OCI-LY1 (cell line): Measurements from ENCODE around the gene GRM7.

Experiments
- H2AFZ ChIP-seq: fragments of 200-600 bp; sonication (generic), shearing (Covaris generic); 2 replicates; pipeline ENCODE4 v1.6.0; 2014; ENCODE audit warnings: antibody characterized with exemption, mild to moderate bottlenecking, low read length
- H3F3A ChIP-seq: fragments of 200-600 bp; sonication (generic), shearing (Covaris generic); 2 replicates; pipeline ENCODE4 v1.6.0; 2014; ENCODE audit warnings: mild to moderate bottlenecking, antibody characterized with exemption, low read length, moderate library complexity; ENCODE audit not compliant: insufficient read depth
- H3K27ac ChIP-seq: fragments of 200-600 bp; sonication (generic); 2 replicates; pipeline ENCODE4 v1.5.1; 2014; ENCODE audit warnings: low read length, mixed run types, mild to moderate bottlenecking, low read depth; ENCODE audit not compliant: poor library complexity, severe bottlenecking
- H3K27me3 ChIP-seq: fragments of 200-600 bp; sonication (generic); 2 replicates; pipeline ENCODE4 v1.6.0; 2014; ENCODE audit warnings: antibody characterized with exemption, mild to moderate bottlenecking, low read length, moderate library complexity; ENCODE audit not compliant: insufficient read depth
- H3K36me3 ChIP-seq: fragments of 200-600 bp; sonication (generic); 2 replicates; pipeline ENCODE4 v1.6.1; 2014; ENCODE audit warnings: mild to moderate bottlenecking, antibody characterized with exemption, low read length, moderate library complexity, mixed read lengths; ENCODE audit not compliant: insufficient read depth
- H3K4me1 ChIP-seq: fragments of 200-600 bp; sonication (generic); 2 replicates; pipeline ENCODE4 v1.5.1; 2014; ENCODE audit warnings: mild to moderate bottlenecking, low read length, moderate library complexity; ENCODE audit not compliant: insufficient read depth, severe bottlenecking
- H3K4me2 ChIP-seq: fragments of 200-600 bp; sonication (generic), shearing (Covaris generic); 2 replicates; pipeline ENCODE4 v1.6.1; 2014; ENCODE audit warnings: low read length
- H3K4me3 ChIP-seq: fragments of 200-600 bp; sonication (generic); 2 replicates; pipeline ENCODE4 v1.5.1; 2014; ENCODE audit warnings: low read length, low read depth, mild to moderate bottlenecking, mixed read lengths; ENCODE audit not compliant: poor library complexity, severe bottlenecking
- H3K79me2 ChIP-seq: fragments of 200-600 bp; shearing (Covaris generic); 2 replicates; pipeline ENCODE4 v1.6.1; 2016; ENCODE audit warnings: mixed run types, low read length, mixed read lengths; ENCODE audit not compliant: insufficient read depth
- H3K9ac ChIP-seq: fragments of 200-600 bp; sonication (generic), shearing (Covaris generic); 2 replicates; pipeline ENCODE4 v1.6.1; 2014; ENCODE audit warnings: mild to moderate bottlenecking, low read length, mixed read lengths
- H3K9me2 ChIP-seq: fragments of 200-600 bp; sonication (generic), shearing (Covaris generic); 2 replicates; pipeline ENCODE4 v1.6.1; 2014; ENCODE audit warnings: low read depth, mild to moderate bottlenecking, low read length, mixed read lengths
- H3K9me3 ChIP-seq: fragments of 200-600 bp; shearing (Covaris generic); 2 replicates; pipeline ENCODE4 v1.6.1; 2014; ENCODE audit warnings: low read length, mixed read lengths
- H4K20me1 ChIP-seq: fragments of 200-600 bp; sonication (generic), shearing (Covaris generic); 2 replicates; pipeline ENCODE4 v1.6.0; 2016; ENCODE audit warnings: mild to moderate bottlenecking, low read length; ENCODE audit not compliant: insufficient read depth
- EZH2 ChIP-seq: fragments of 200-600 bp; sonication (generic), shearing (Covaris generic); IDR thresholded peaks from 2 replicates; pipeline ENCODE4 v1.8.0; 2017; ENCODE audit warnings: borderline replicate concordance, mixed run types, mild to moderate bottlenecking, antibody characterized with exemption, low read length, moderate library complexity, mixed read lengths
- TF ChIP-seq, protein P1 (sequence below): fragments of 200-600 bp; sonication (generic), shearing (Covaris generic); IDR thresholded peaks from 2 replicates; pipeline ENCODE4 v1.5.1; 2017; ENCODE audit warnings: mild to moderate bottlenecking, antibody characterized with exemption, low read length, moderate library complexity, mixed read lengths

GRM7 gene

DNA sequence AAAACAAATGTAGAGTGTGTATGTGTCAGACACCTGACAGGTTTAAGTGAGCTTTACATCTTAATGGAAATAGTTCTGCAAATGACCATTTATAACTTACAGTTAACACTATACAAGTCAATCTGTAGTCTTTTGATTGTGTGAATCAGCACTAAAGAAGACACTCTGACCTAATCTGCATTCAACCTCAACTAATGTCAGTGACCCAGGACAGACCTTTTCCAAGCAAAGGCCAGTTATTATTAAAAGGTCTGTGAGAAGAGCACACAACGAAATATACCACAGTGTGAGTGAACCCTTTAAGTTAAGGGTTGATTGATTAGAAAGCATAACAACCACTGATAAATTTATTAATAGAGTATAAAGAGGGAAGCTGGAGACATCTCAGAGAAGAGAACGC, 878.8 kb downstream of the GRM7 start:
- H3K36me3 ChIP-seq: no peaks in the 10 kb centered on the region
- TF ChIP-seq EZH2: no peak
- TF ChIP-seq, protein P1, sequence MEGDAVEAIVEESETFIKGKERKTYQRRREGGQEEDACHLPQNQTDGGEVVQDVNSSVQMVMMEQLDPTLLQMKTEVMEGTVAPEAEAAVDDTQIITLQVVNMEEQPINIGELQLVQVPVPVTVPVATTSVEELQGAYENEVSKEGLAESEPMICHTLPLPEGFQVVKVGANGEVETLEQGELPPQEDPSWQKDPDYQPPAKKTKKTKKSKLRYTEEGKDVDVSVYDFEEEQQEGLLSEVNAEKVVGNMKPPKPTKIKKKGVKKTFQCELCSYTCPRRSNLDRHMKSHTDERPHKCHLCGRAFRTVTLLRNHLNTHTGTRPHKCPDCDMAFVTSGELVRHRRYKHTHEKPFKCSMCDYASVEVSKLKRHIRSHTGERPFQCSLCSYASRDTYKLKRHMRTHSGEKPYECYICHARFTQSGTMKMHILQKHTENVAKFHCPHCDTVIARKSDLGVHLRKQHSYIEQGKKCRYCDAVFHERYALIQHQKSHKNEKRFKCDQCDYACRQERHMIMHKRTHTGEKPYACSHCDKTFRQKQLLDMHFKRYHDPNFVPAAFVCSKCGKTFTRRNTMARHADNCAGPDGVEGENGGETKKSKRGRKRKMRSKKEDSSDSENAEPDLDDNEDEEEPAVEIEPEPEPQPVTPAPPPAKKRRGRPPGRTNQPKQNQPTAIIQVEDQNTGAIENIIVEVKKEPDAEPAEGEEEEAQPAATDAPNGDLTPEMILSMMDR: no peak
- H3K4me3 ChIP-seq: no peak overlapping the region
- H3K9me2 ChIP-seq: no peaks in the 10 kb centered on the region
- H3K79me2 ChIP-seq: no peaks in the 10 kb centered on the region
- H3K4me2 ChIP-seq: no peak overlapping the region
- H3K27me3 ChIP-seq: no peaks in the 10 kb centered on the region
- no peak overlapping the region for H3K27ac ChIP-seq
- H3K4me1 ChIP-seq: no peaks in the 10 kb centered on the region
- H3K9ac ChIP-seq: no peak overlapping the region
- H3F3A ChIP-seq: no peaks in the 10 kb centered on the region
- no peaks in the 10 kb centered on the region for H3K9me3 ChIP-seq
- no peaks in the 10 kb centered on the region for H4K20me1 ChIP-seq
- no peak overlapping the region for H2AFZ ChIP-seq

DNA sequence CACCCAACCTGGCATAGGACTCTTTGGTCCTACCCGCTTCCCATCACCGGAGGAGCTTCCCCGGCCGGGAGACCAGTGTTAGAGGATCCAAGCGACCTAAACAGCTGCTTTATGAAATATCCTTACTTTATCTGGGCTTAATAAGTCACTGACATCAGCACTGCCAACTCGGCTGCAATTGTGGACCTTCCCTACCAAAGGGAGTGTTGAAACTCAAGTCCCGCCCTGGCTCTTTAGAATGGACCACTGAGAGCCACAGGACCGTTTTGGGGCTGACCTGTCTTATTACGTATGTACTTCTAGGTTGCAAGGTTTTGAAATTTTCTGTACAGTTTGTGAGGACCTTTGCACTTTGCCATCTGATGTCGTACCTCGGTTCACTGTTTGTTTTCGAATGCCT, 879.5 kb downstream of the GRM7 start:
- Histone ChIP-seq H4K20me1 (no peaks in the 10 kb centered on the region), H3K27ac (no peak overlapping the region), H3K4me3 (no peak overlapping the region), H2AFZ (no peak overlapping the region), H3K4me2 (no peak overlapping the region), H3K79me2 (no peaks in the 10 kb centered on the region), H3K9me3 (no peaks in the 10 kb centered on the region), H3K9me2 (no peaks in the 10 kb centered on the region), H3F3A (no peaks in the 10 kb centered on the region), H3K36me3 (no peaks in the 10 kb centered on the region), H3K27me3 (no peaks in the 10 kb centered on the region), H3K9ac (no peak overlapping the region), H3K4me1 (no peaks in the 10 kb centered on the region)
- TF ChIP-seq, protein P1: no peak
- TF ChIP-seq EZH2: no peak

DNA sequence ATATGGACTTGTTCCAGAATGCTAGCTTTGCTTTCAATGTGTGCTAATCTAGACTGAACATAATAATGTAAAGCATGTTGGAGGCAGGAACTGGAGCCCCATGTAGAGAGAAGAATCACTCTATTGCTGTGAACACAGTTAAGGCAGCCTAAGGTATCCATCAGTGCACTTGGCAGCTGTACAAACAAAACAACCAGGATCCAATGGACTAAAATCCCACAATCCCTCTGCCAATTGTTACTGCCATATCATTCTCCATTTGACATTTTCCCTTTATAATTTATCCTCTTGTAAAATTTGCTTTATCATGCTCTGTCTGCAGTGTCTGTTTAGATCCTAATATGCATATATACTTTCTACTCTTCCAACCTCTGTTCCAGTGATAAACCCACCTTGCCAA, 883.9 kb downstream of the GRM7 start:
- TF ChIP-seq EZH2: no peak
- TF ChIP-seq, protein P1: no peak
- Histone ChIP-seq H3K9ac (no peak overlapping the region), H3K9me2 (no peaks in the 10 kb centered on the region), H3K27ac (no peak overlapping the region), H3K4me3 (no peak overlapping the region), H2AFZ (no peak overlapping the region), H3F3A (no peaks in the 10 kb centered on the region), H3K4me1 (no peaks in the 10 kb centered on the region), H3K36me3 (no peaks in the 10 kb centered on the region), H3K79me2 (no peaks in the 10 kb centered on the region), H3K27me3 (no peaks in the 10 kb centered on the region), H3K9me3 (no peaks in the 10 kb centered on the region), H4K20me1 (no peaks in the 10 kb centered on the region), H3K4me2 (no peak overlapping the region)
